GM12801 (cell line): ENCODE results near the gene CDK17.

Experiments
- CTCF ChIP-seq: IDR thresholded peaks from one replicate; pipeline ENCODE4 v1.5.1; 2011; ENCODE audit warnings: control low read depth; ENCODE audit not compliant: insufficient read length; ENCODE audit errors: extremely low read depth

The CDK17 gene

GRCh38 chr12:96326628-96327227 is 73.5 kb downstream of the CDK17 start:
- no peak for TF ChIP-seq CTCF

GRCh38 chr12:96323906-96324305 is 76.3 kb downstream of the CDK17 start:
- TF ChIP-seq CTCF, result no peak

- no peak for TF ChIP-seq CTCF
Observed at GRCh38 chr12:96322720-96323119, 77.5 kb downstream of the CDK17 start.

GRCh38 chr12:96321941-96322340 is 78.3 kb downstream of the CDK17 start:
- no peak for TF ChIP-seq CTCF

GRCh38 chr12:96314723-96315122 is 85.5 kb downstream of the CDK17 start:
- no peak for TF ChIP-seq CTCF

GRCh38 chr12:96313606-96314005 is 86.6 kb downstream of the CDK17 start:
- no peak for TF ChIP-seq CTCF

- TF ChIP-seq CTCF, result no peak
Observed at GRCh38 chr12:96311191-96311590, 89.0 kb downstream of the CDK17 start.
